Measurements from ENCODE around the gene PLXNA2. TPM values are rescaled to one million over a fixed set of nuclear protein-coding genes. Genes with fewer than 3 reads are reported as not detected.

The PLXNA2 gene
- total RNA-seq, 2 experiments from 2014 or later = 0.04 TPM; not detected in 1

GRCh38 chr1:208230668-208231529, 13.3 kb downstream of the PLXNA2 start:
- Mint-ChIP-seq H3K36me3 (ENCODE audit: low read depth) (no peaks in the 10 kb centered on the region), H3K27ac (no peak overlapping the region), H3K27me3 (peaks cover 4% of the 10 kb centered on the region), H3K4me3 (no peak overlapping the region), H3K9me3 (ENCODE audit: low read depth) (no peaks in the 10 kb centered on the region), H3K4me1 (peaks cover 3% of the 10 kb centered on the region)
- intact Hi-C loops (cut with DNase I, micrococcal nuclease) = no loop called here
- ChIA-PET CTCF (interaction anchor here (0.5 to 1.7 kb wide), 2 partner anchors 14 to 349 kb away, joined by 3 to 5 read pairs; partner anchors contain the start of gene PLXNA2), POLR2A (no interaction called here)
- ATAC-seq (no peak), DNase-seq (no peak)

- POLR2A ChIA-PET = interaction anchor here (0.6 kb wide), 1 partner anchor 12 kb away, joined by 5 read pairs; no protein-coding TSS in a partner anchor
- Mint-ChIP-seq H3K27ac (no peak overlapping the region), H3K4me3 (no peak overlapping the region), H3K36me3 (ENCODE audit: low read depth) (no peaks in the 10 kb centered on the region), H3K27me3 (peaks cover 4% of the 10 kb centered on the region), H3K4me1 (no peaks in the 10 kb centered on the region), H3K9me3 (ENCODE audit: low read depth) (no peaks in the 10 kb centered on the region)
- DNase-seq (no peak), ATAC-seq (no peak)
- CTCF ChIA-PET = no interaction called here
- intact Hi-C loops (cut with DNase I, micrococcal nuclease) = no loop called here
Measured at GRCh38 chr1:208228550-208228949, 15.6 kb downstream of the PLXNA2 start.

GRCh38 chr1:208228026-208228425, 16.2 kb downstream of the PLXNA2 start:
- CTCF ChIA-PET = interaction anchor here (1.0 kb wide), 1 partner anchor 211 kb away, joined by 4 read pairs; no protein-coding TSS in a partner anchor
- no peak for ATAC-seq

GRCh38 chr1:208227366-208227765, 16.8 kb downstream of the PLXNA2 start:
- Mint-ChIP-seq H3K4me3 (no peak overlapping the region), H3K27me3 (peaks cover 4% of the 10 kb centered on the region), H3K36me3 (ENCODE audit: low read depth) (no peaks in the 10 kb centered on the region), H3K4me1 (no peaks in the 10 kb centered on the region), H3K9me3 (ENCODE audit: low read depth) (no peaks in the 10 kb centered on the region), H3K27ac (no peak overlapping the region)
- ChIA-PET CTCF (interaction anchor here (0.6 to 1.0 kb wide), 2 partner anchors 11 to 211 kb away, joined by 3 to 4 read pairs; no protein-coding TSS in a partner anchor), POLR2A (no interaction called here)
- intact Hi-C loops (cut with DNase I, micrococcal nuclease) = no loop called here
- ATAC-seq (no peak), DNase-seq (no peak)

More at GRCh38 chr1:208228026-208228425, 16.2 kb downstream of the PLXNA2 start:
- Mint-ChIP-seq H3K27me3 (peaks cover 4% of the 10 kb centered on the region), H3K36me3 (ENCODE audit: low read depth) (no peaks in the 10 kb centered on the region), H3K4me1 (no peaks in the 10 kb centered on the region), H3K9me3 (ENCODE audit: low read depth) (no peaks in the 10 kb centered on the region), H3K27ac (no peak overlapping the region), H3K4me3 (no peak overlapping the region)
- no peak for DNase-seq
- intact Hi-C loops (cut with DNase I, micrococcal nuclease) = no loop called here
- POLR2A ChIA-PET = interaction anchor here (0.6 kb wide), 1 partner anchor 11 kb away, joined by 5 read pairs; no protein-coding TSS in a partner anchor

GRCh38 chr1:208225954-208226937, 17.9 kb downstream of the PLXNA2 start:
- POLR2A ChIA-PET = no interaction called here

GRCh38 chr1:208224192-208224713, 19.9 kb downstream of the PLXNA2 start:
- Mint-ChIP-seq H3K36me3 (ENCODE audit: low read depth) (no peaks in the 10 kb centered on the region), H3K9me3 (ENCODE audit: low read depth) (no peaks in the 10 kb centered on the region), H3K27ac (no peak overlapping the region), H3K4me3 (no peak overlapping the region), H3K4me1 (no peaks in the 10 kb centered on the region), H3K27me3 (peaks cover 9% of the 10 kb centered on the region)
- CTCF ChIA-PET = interaction anchor here (0.6 to 1.1 kb wide), 2 partner anchors 13 to 92 kb away, joined by 3 to 4 read pairs; no protein-coding TSS in a partner anchor
- ATAC-seq (no peak), DNase-seq (no peak)
- POLR2A ChIA-PET = no interaction called here
- intact Hi-C loops (cut with DNase I, micrococcal nuclease) = no loop called here

More at GRCh38 chr1:208225954-208226937, 17.9 kb downstream of the PLXNA2 start:
- intact Hi-C loops (cut with DNase I, micrococcal nuclease) = no loop called here
- DNase-seq = no peak
- Mint-ChIP-seq H3K27ac (no peak overlapping the region), H3K36me3 (ENCODE audit: low read depth) (no peaks in the 10 kb centered on the region), H3K27me3 (peaks cover 7% of the 10 kb centered on the region), H3K9me3 (ENCODE audit: low read depth) (no peaks in the 10 kb centered on the region), H3K4me1 (no peaks in the 10 kb centered on the region), H3K4me3 (no peak overlapping the region)
- no peak for ATAC-seq
- CTCF ChIA-PET = no interaction called here

GRCh38 chr1:208223136-208223535, 21.0 kb downstream of the PLXNA2 start:
- H3K27me3 Mint-ChIP-seq = peaks cover 6% of the 10 kb centered on the region
- POLR2A ChIA-PET = interaction anchor here (0.6 kb wide), 1 partner anchor 1189 kb away, joined by 3 read pairs; no protein-coding TSS in a partner anchor
- H3K4me3 Mint-ChIP-seq = no peak overlapping the region
- DNase-seq = no peak
- no peak for ATAC-seq
- intact Hi-C loops (cut with DNase I, micrococcal nuclease) = no loop called here
- no peaks in the 10 kb centered on the region for H3K4me1 Mint-ChIP-seq
- H3K36me3 Mint-ChIP-seq (ENCODE audit: low read depth) = no peaks in the 10 kb centered on the region
- H3K27ac Mint-ChIP-seq = no peak overlapping the region
- no peaks in the 10 kb centered on the region for H3K9me3 Mint-ChIP-seq (ENCODE audit: low read depth)
- CTCF ChIA-PET = interaction anchor here (0.6 to 0.7 kb wide), 2 partner anchors 30 to 124 kb away, joined by 3 read pairs; no protein-coding TSS in a partner anchor

- Mint-ChIP-seq H3K4me3 (no peak overlapping the region), H3K36me3 (ENCODE audit: low read depth) (no peaks in the 10 kb centered on the region), H3K9me3 (ENCODE audit: low read depth) (no peaks in the 10 kb centered on the region), H3K27me3 (peaks cover 6% of the 10 kb centered on the region), H3K27ac (no peak overlapping the region), H3K4me1 (no peaks in the 10 kb centered on the region)
- ChIA-PET POLR2A (interaction anchor here (0.6 kb wide), 1 partner anchor 1189 kb away, joined by 3 read pairs; no protein-coding TSS in a partner anchor), CTCF (interaction anchor here (0.6 to 1.2 kb wide), 3 partner anchors 10 to 124 kb away, joined by 3 read pairs; no protein-coding TSS in a partner anchor)
- intact Hi-C loops (cut with DNase I, micrococcal nuclease) = no loop called here
- ATAC-seq (no peak), DNase-seq (no peak)
Measured at GRCh38 chr1:208222376-208223126, 21.6 kb downstream of the PLXNA2 start.

GRCh38 chr1:208221291-208221622, 22.9 kb downstream of the PLXNA2 start:
- intact Hi-C loops (cut with DNase I, micrococcal nuclease) = no loop called here
- no peaks in the 10 kb centered on the region for H3K9me3 Mint-ChIP-seq (ENCODE audit: low read depth)
- no peaks in the 10 kb centered on the region for H3K4me1 Mint-ChIP-seq
- H3K4me3 Mint-ChIP-seq = no peak overlapping the region
- ATAC-seq = no peak
- H3K27ac Mint-ChIP-seq = no peak overlapping the region
- no peaks in the 10 kb centered on the region for H3K36me3 Mint-ChIP-seq (ENCODE audit: low read depth)
- CTCF ChIA-PET = interaction anchor here (0.7 to 1.5 kb wide), 3 partner anchors 13 to 199 kb away, joined by 4 to 5 read pairs (median 5); no protein-coding TSS in a partner anchor
- DNase-seq = no peak
- POLR2A ChIA-PET = no interaction called here
- H3K27me3 Mint-ChIP-seq = peaks cover 7% of the 10 kb centered on the region

- POLR2A ChIA-PET = no interaction called here
- CTCF ChIA-PET = interaction anchor here (0.7 to 1.5 kb wide), 3 partner anchors 16 to 87 kb away, joined by 3 to 5 read pairs (median 3); no protein-coding TSS in a partner anchor
- no peak for ATAC-seq
- Mint-ChIP-seq H3K4me3 (no peak overlapping the region), H3K4me1 (no peaks in the 10 kb centered on the region), H3K27ac (no peak overlapping the region), H3K9me3 (ENCODE audit: low read depth) (no peaks in the 10 kb centered on the region), H3K36me3 (ENCODE audit: low read depth) (no peaks in the 10 kb centered on the region), H3K27me3 (peaks cover 7% of the 10 kb centered on the region)
- no peak for DNase-seq
- intact Hi-C loops (cut with DNase I, micrococcal nuclease) = no loop called here
Measured at GRCh38 chr1:208219659-208220282, 24.4 kb downstream of the PLXNA2 start.
